Myocyte (in vitro differentiated cells): Measurements from ENCODE around the gene FAM9C. TPM values are rescaled to one million over a fixed set of nuclear protein-coding genes. Genes with fewer than 3 reads are reported as not detected.
"Not testable (repeated sequence)": the region's sequence is repeated elsewhere in the genome, so short reads cannot be mapped to it uniquely, and the experiment has no call there.

Experiments
- DNase-seq: peaks from one replicate; pipeline ENCODE4 v3.0.0-alpha.2; 2012; ENCODE audit warnings: low read depth
- polyA plus RNA-seq: library from polyadenylated mRNA; unstranded; fragments of >200 nt; gene quantifications from one replicate; pipeline ENCODE4 v1.2.1, GENCODE V29; 2012; ENCODE audit warnings: missing spikeins
- total RNA-seq: library from RNA; depleted of rRNA; stranded (reverse); fragments of >200 nt; gene quantifications from 2 replicates; pipeline ENCODE4 v1.2.3, GENCODE V29; 2014

FAM9C gene
- 0.40 and 6.3 TPM in 2 replicates for total RNA-seq
- 0.04 TPM for polyA plus RNA-seq

- DNase-seq: no peak
These were observed at the start of gene FAM9C for GRCh38 chrX:13044441-13044840. Gene FAM9C, minus strand, starts transcription at chrX:13044620. Its CDS starts 831 bp downstream, at chrX:13043789.

GRCh38 chrX:13093529-13094140 is 49.2 kb upstream of the FAM9C start:
- no peak for DNase-seq

- no peak for DNase-seq
These were observed 48.1 kb upstream of the FAM9C start for GRCh38 chrX:13092455-13092941.

- DNase-seq: no peak
These were observed 46.8 kb upstream of the FAM9C start for GRCh38 chrX:13091111-13091765.

- no peak for DNase-seq
These were observed 46.1 kb upstream of the FAM9C start for GRCh38 chrX:13090339-13091110.

- no peak for DNase-seq
These were observed 45.6 kb upstream of the FAM9C start for GRCh38 chrX:13090027-13090338.

- no peak for DNase-seq
These were observed 43.7 kb upstream of the FAM9C start for GRCh38 chrX:13088156-13088487.

GRCh38 chrX:13087322-13088155 is 43.1 kb upstream of the FAM9C start:
- no peak for DNase-seq

GRCh38 chrX:13086793-13087321 is 42.4 kb upstream of the FAM9C start:
- DNase-seq: not testable (repeated sequence)

GRCh38 chrX:13086076-13086475 is 41.7 kb upstream of the FAM9C start:
- no peak for DNase-seq

- DNase-seq: no peak
These were observed 41.1 kb upstream of the FAM9C start for GRCh38 chrX:13085526-13085925.

- DNase-seq: no peak
These were observed 40.2 kb upstream of the FAM9C start for GRCh38 chrX:13084611-13085010.

GRCh38 chrX:13083755-13084326 is 39.4 kb upstream of the FAM9C start:
- not testable (repeated sequence) for DNase-seq

GRCh38 chrX:13082206-13083065 is 38.0 kb upstream of the FAM9C start:
- no peak for DNase-seq

- no peak for DNase-seq
These were observed 37.2 kb upstream of the FAM9C start for GRCh38 chrX:13081395-13082205.

- no peak for DNase-seq
These were observed 35.8 kb upstream of the FAM9C start for GRCh38 chrX:13080128-13080795.

- peak; percentile 84 for DNase-seq
These were observed 34.5 kb upstream of the FAM9C start for GRCh38 chrX:13078739-13079444.

- DNase-seq: no peak
These were observed 32.7 kb upstream of the FAM9C start for GRCh38 chrX:13077168-13077567.
